Measurements from ENCODE around the gene AK1. TPM values are rescaled to one million over a fixed set of nuclear protein-coding genes. Genes with fewer than 3 reads are reported as not detected.

AK1 gene
- total RNA-seq, 1 experiment from 2014 or later = 84.5 TPM

DNA sequence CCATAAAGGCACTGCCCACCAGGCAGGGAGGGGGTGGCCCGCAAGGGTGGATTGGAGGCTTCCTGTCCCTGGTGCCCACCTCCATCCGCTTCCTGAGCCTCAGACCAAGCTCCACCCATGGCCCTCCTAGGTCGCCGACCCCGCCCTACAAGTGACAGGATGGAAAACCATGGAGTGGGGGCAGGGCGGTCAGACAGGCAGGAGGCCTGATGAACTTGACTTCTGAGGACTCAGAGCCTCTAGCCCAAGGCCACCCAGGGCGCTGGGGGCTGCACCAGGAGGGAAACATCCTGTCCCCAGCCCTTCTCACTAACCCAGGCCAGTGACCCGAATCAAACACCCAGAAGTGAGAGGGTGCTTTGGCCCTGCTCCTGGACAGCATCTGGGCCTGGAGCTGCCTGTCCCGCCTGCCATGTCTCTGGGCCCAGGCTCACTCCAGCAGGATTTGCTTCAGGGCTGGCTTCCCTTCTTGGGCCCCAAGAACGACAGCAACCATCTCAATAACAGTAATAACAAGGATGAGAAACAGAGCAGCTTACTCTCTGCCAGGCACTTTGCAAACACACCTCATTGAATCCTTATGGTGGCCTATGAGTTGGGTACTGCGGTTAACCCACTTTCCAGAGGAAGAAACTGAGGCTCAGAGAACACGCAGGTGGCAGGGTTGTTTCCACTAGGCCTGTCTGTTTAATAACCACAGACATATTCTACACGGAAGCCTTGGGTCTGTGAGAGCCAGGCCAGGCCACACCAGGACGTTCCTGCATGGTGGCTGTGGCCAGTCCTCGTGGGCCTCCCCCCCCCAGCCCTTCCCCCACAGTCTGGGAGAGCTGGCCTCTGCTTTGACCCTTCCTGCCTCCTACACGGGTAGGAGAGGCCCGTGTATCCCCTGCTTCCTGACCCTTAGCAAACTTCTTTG, 26.3 kb upstream of the AK1 start:
- Histone ChIP-seq H2AFZ (no peak overlapping the region), H3K9me3 (ENCODE audit: insufficient read depth, low read depth) (no peaks in the 10 kb centered on the region), H3K27ac (no peak overlapping the region), H3K27me3 (ENCODE audit: insufficient read depth, low read depth) (no peaks in the 10 kb centered on the region), H3K4me1 (replicated peaks; ENCODE audit: insufficient read depth) (peaks cover 20% of the 10 kb centered on the region; the same call in 1 of the 2 replicates), H3F3A (ENCODE audit: insufficient read depth, low read depth) (peaks cover 31% of the 10 kb centered on the region), H3K36me3 (ENCODE audit: low read depth) (no peaks in the 10 kb centered on the region), H3K9me2 (ENCODE audit: insufficient read depth) (no peaks in the 10 kb centered on the region), H3K79me2 (ENCODE audit: low read depth) (no peaks in the 10 kb centered on the region), H3K4me2 (no peak overlapping the region), H3K4me3 (no peak overlapping the region), H4K20me1 (ENCODE audit: insufficient read depth) (no peaks in the 10 kb centered on the region)
- ChIA-PET CTCF (interaction anchor here (0.5 kb wide), 1 partner anchor 383 kb away, joined by 18 read pairs; no protein-coding TSS in a partner anchor), POLR2A (ENCODE audit: unreplicated experiment) (no interaction called here)
- TF ChIP-seq CTCF (conservative IDR thresholded peaks at IDR 0.05) = no peak
- TF ChIP-seq EZH2 (IDR thresholded peaks at IDR 0.05; ENCODE audit: low read depth) = no peak
- BruUV-seq (replicated peaks) = no TSS peak
- no peak for DNase-seq
- intact Hi-C loops (cut with micrococcal nuclease; ENCODE audit: unreplicated experiment) = no loop called here

DNA sequence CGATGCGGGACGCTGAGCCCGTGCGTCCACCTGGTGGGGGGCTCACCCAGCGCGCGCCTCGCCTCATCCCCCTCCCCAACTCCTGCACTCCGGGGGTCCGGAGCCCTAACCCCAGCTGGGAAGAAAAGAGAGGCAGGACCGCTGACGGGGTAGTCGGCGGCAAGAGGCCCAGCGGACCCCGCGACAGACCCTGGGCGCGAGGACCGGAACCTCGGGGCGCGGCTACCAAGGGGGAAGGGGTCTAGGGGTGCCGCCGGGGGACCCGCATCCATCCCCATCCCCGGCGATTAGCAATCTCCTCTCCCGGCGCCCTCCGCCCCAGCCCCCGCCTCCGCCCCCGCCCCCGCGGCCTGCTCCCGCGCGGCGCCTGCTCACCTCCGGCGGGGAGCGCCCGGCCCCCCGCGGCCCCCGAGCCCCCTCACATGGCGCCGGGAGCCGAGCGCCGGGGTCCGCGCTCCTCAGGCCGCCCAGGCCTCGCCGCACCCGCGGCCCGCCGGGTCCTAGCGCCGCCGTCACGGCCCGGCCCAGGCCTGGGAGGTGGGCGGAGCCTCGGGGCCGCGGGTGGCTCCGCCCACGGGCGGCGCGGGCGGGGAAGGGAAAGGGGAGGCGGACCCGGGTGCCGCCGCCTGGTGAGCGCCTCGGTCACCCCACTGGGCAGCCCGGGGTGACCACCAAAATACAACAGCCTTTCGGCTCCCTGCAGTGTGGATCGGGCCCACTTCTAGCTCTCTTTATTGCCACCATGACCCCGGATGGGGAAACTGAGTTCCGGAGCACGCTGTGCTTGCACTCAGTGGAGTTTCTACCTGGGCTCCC, 21.9 kb upstream of the AK1 start, which contains the start of gene ST6GALNAC6:
TSS of gene ST6GALNAC6 (minus strand) at position 476 of the 816 bp plus-strand sequence. CDS start 1,622 bp downstream, outside the sequence.
- Histone ChIP-seq H4K20me1 (ENCODE audit: insufficient read depth) (no peaks in the 10 kb centered on the region), H3K4me1 (replicated peaks; ENCODE audit: insufficient read depth) (peaks cover 27% of the 10 kb centered on the region; the same call in 1 of the 2 replicates), H3F3A (ENCODE audit: insufficient read depth, low read depth) (peaks cover 29% of the 10 kb centered on the region), H3K27ac (no peak within 1 kb of the TSS), H3K27me3 (ENCODE audit: insufficient read depth, low read depth) (no peaks in the 10 kb centered on the region), H3K4me2 (peak within 1 kb of the TSS; percentile 84), H3K9me3 (ENCODE audit: insufficient read depth, low read depth) (no peaks in the 10 kb centered on the region), H3K79me2 (ENCODE audit: low read depth) (peaks cover 4% of the 10 kb centered on the region; the same call in 1 of the 2 replicates), H2AFZ (peak within 1 kb of the TSS; percentile 81), H3K9me2 (ENCODE audit: insufficient read depth) (no peaks in the 10 kb centered on the region), H3K4me3 (peak within 1 kb of the TSS; percentile 91), H3K36me3 (ENCODE audit: low read depth) (peaks cover 6% of the 10 kb centered on the region; the same call in 1 of the 2 replicates)
- peak in 1 of 2 experiments; percentile 79 for DNase-seq
- CTCF ChIA-PET = no interaction called here
- TF ChIP-seq CTCF (conservative IDR thresholded peaks at IDR 0.05) (no peak), EZH2 (IDR thresholded peaks at IDR 0.05; ENCODE audit: low read depth) (no peak)
- POLR2A ChIA-PET (ENCODE audit: unreplicated experiment) = no interaction called here
- no TSS peak for BruUV-seq (replicated peaks)
- intact Hi-C loops (cut with micrococcal nuclease; ENCODE audit: unreplicated experiment) = no loop called here

DNA sequence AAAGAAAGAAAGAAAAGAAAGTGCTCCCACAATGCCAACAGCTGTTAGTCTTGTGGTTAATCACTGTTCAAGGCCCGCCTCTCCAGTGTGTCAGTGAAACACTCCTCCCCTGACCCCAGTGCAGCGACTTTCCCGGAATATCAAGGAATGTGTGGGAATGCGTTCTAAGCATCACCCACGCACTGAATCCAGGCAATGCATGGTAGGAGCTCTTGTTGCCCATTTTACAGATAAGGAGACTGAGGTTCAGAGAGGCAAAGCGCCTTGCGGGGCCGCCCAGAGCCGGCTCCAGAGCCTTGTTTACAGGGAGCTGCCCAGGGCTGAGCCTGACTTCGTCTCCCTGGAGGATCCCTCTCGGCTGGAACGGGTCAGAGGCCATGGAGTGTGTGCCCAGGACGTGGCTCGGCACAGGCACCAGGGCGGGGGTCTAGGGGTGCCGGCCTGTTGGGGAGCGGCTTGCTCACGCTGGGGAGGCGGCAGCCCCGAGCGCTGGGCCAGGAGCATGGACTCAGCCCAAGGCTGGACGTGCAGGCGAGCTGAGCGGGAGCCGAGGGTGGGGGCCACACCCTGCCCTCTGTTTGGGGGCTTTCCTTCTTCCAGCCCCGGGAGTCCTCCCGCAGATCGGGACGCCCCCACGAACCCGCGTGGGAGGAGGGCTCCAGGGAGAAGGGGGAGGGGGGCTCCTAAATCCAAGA, 21.1 kb upstream of the AK1 start:
- H3K4me2 ChIP-seq = peak overlapping the region; percentile 84
- H3F3A ChIP-seq (ENCODE audit: insufficient read depth, low read depth) = peaks cover 29% of the 10 kb centered on the region
- no peak overlapping the region for H3K27ac ChIP-seq
- TSS peak; percentile 28 for BruUV-seq (replicated peaks)
- no peaks in the 10 kb centered on the region for H3K9me2 ChIP-seq (ENCODE audit: insufficient read depth)
- H4K20me1 ChIP-seq (ENCODE audit: insufficient read depth) = no peaks in the 10 kb centered on the region
- H2AFZ ChIP-seq = peak overlapping the region; percentile 81
- peak overlapping the region; percentile 91 for H3K4me3 ChIP-seq
- DNase-seq = peak in 1 of 2 experiments; percentile 36
- peaks cover 23% of the 10 kb centered on the region; the same call in 1 of the 2 replicates for H3K4me1 ChIP-seq (replicated peaks; ENCODE audit: insufficient read depth)
- H3K79me2 ChIP-seq (ENCODE audit: low read depth) = peaks cover 4% of the 10 kb centered on the region; the same call in 1 of the 2 replicates
- intact Hi-C loops (cut with micrococcal nuclease; ENCODE audit: unreplicated experiment) = no loop called here
- no peaks in the 10 kb centered on the region for H3K9me3 ChIP-seq (ENCODE audit: insufficient read depth, low read depth)
- H3K27me3 ChIP-seq (ENCODE audit: insufficient read depth, low read depth) = no peaks in the 10 kb centered on the region
- ChIA-PET POLR2A (ENCODE audit: unreplicated experiment) (interaction anchor here (0.5 kb wide), 1 partner anchor 156 kb away, joined by 4 read pairs; no protein-coding TSS in a partner anchor), CTCF (no interaction called here)
- H3K36me3 ChIP-seq (ENCODE audit: low read depth) = peaks cover 13% of the 10 kb centered on the region
- TF ChIP-seq EZH2 (IDR thresholded peaks at IDR 0.05; ENCODE audit: low read depth) (no peak), CTCF (conservative IDR thresholded peaks at IDR 0.05) (no peak)

All from PC-9 (cell line).